GM13976 (cell line): ENCODE results near the gene STX10.

Source experiments
- DNase-seq: peaks from one replicate; pipeline ENCODE4 v3.0.0; 2012; ENCODE audit warnings: low spot score
- CTCF ChIP-seq: IDR thresholded peaks from 2 replicates; pipeline ENCODE4 v1.5.1; 2012; ENCODE audit warnings: borderline replicate concordance, mild to moderate bottlenecking; ENCODE audit not compliant: insufficient read depth; ENCODE audit errors: extremely low read depth, missing control alignments, control extremely low read depth
- in situ Hi-C: fragments of 300-500 bp; cut with MboI; formaldehyde crosslinking; loops from one replicate; pipeline ENCODE4 v1.12.0; 2022; ENCODE audit warnings: low sequenced_read_pairs, mixed read lengths, inconsistent platforms; ENCODE audit not compliant: unreplicated experiment

The STX10 gene

GRCh38 chr19:13109361-13110098, 40.6 kb downstream of the STX10 start:
- TF ChIP-seq CTCF: no peak
- in situ Hi-C loops: no loop called here
- no peak for DNase-seq

- TF ChIP-seq CTCF: no peak
- peak; percentile 69 for DNase-seq
- in situ Hi-C loops: no loop called here
Observed at GRCh38 chr19:13104848-13105711, 45.1 kb downstream of the STX10 start.

DNA sequence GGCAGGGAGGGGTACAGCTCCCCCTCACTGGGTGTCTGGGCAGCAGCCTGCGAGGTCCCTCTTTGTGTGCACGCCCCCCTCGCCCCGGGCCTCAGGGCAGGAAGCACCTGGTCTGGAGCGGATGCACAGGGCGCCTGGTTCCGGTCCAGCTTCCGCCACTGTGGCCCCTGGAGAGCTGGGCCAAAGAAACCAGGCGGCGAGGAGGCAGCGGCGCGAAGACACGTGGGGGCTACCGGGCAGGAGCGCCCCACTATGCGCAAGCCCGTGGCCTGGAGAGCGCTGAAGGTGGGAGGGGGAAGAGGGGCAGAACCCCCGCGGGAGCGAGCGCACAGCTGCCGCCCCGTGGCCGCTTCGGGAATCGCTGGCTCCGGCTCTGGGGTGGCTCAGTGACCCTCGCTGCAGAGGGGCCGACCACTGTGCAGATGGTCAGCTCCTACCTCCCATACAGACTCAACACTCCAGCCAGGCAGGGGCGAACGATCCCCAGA, 45.8 kb downstream of the STX10 start:
- TF ChIP-seq CTCF: peak; percentile 95
- peak; percentile 88 for DNase-seq
- in situ Hi-C loops: no loop called here

DNA sequence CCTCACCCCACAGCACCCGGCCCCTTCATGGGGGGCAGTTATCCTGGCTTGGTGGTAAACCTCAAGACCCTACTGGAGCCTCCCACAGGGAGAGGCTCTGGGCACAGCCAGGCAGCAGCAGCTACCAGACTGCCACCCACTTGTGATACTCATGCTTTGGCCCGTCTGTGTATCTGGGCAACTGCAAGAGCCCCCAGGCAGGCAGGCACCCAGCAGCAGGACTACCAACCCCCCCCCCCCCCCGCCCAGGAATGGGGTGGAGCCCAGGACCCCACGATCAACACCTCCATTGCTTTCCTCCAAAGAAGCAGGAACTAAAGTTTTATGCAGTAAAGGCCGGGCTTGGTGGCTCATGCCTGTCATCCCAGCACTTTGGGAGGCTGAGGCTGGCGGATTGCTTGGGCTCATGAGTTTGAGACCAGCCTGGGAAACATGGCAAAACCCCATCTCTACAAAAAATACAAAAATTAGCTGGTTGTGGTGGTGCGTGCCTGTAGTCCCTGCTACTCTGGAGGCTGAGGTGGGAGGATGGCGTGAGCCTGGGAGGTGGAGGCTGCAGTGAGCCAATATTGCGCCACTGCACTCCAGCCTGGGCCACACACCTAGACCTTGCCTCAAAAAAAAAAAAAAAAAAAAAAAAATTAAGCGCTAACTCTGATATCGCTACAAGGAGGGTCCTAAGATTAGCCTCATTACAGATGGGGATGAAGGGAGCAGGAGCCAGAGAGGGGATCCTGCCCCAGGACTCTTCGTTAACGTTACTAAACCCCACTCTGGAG, 46.4 kb downstream of the STX10 start:
- no peak for TF ChIP-seq CTCF
- in situ Hi-C loops: no loop called here
- DNase-seq: no peak

DNA sequence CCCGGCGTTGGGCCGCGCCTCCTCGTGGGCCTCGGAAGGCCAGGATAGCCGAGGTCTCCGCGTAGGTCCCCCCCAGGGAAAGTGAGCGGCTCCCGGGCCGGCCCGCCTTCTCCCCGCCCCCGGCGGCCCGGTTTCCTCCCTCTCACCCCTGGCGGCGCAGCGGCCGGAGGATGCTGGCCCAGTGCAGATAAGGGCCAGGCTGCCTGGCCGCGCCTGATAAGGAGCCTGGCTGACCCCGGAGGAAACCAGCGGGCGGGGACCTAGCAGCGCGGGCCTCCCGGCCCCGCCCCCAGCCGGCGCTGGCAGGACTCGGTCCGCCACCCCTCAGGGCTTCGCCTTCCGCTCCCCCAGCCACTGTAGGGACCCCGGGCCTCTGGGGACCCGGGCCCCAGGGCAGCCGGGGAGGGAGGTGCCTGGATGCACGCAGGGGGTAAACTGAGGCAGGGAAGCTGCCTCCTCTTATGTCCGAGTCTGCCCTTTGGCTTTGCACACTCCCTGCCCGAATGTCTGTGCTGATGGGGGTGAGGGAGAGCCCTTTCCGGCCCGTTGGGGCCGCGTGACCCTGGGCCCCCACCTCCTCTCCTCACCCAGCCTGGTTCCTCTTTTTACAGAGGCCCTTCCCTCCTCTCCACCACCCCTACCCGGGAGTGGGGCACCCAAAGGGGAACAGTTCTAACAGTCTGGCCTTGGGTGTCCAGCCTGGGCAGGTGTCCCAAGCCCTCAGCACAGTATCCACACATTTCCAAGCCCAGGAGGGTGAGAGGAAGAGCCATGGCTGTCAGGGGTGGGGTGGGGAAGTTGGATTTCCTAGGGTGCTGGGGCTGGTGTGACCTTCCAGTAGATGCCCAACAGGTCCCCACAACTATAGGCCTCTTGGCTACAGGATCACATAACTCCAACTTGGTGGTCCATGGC, 47.3 kb downstream of the STX10 start, which contains the start of gene LYL1:
LYL1 (minus strand) TSS at position 193 of the 915 bp plus-strand sequence. CDS start 1,687 bp downstream, outside the sequence.
- in situ Hi-C loops: no loop called here
- peak; percentile 84 for DNase-seq
- TF ChIP-seq CTCF: no peak
